Measurements from ENCODE around the gene NFE2L3.

Gene NFE2L3

DNA sequence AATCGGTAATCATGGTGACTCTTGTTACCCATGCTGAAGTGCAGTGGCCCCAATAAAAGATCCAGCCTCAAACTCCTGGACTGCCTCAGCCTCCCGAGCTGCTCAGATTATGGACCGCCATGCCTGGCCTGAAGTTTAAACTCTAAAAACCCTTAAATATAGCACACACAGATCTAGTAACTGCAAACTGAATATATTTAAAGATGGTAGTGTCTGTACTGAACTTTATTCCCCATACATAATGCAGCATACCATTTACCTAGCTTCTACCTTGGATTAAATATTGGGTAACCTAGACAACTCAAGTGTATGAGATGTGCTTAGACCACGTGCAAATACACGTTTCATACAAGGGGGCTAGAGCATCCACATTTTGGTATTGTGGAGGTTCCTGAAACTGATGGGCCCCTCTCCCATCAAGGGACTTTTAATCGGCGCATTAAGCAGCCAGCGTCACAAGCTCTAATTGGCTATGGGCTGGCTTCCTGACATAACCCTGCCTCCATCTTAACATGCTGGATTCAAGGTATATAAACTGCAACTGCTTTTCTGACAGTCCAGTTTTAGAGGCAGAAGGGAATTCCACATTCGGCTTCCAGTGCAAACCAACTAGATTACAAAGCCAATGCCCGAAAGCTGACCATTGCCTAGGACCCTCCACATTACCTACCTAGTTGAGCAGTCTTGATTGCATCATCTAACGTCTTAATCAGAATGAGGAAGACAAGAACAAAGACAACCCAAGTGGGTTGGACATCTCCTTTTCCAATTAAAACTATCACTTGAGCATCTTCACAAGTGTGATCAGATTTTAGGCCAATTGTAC, 35.6 kb downstream of the NFE2L3 start:
- peak in 1 of 2 donors; percentile 58 for DNase-seq

GRCh38 chr7:26188206-26188956, 36.4 kb downstream of the NFE2L3 start:
- DNase-seq: peak in 1 of 2 donors; percentile 48

- DNase-seq: peak in 1 of 2 donors; percentile 36
Measured at GRCh38 chr7:26188957-26189541, 37.1 kb downstream of the NFE2L3 start.

DNA sequence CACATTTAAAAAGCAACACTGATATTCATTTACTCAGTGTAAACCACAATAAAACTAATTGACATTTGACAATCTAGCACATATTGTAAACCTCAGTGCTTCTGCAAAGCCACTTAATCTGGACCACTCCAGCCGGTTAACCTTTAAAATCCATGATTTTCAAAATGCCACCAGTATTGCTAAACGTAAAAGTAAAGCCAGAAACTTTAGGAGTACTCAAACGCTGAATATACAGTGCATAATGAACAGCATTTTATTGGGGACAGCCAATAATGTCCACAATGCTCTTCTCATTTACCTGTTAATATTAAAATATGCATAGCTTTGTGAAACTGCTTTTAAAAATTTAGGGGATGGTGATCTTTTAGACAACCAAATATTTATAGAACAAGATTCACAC, 37.7 kb downstream of the NFE2L3 start:
- DNase-seq: peak in 1 of 2 donors; percentile 19

DNA sequence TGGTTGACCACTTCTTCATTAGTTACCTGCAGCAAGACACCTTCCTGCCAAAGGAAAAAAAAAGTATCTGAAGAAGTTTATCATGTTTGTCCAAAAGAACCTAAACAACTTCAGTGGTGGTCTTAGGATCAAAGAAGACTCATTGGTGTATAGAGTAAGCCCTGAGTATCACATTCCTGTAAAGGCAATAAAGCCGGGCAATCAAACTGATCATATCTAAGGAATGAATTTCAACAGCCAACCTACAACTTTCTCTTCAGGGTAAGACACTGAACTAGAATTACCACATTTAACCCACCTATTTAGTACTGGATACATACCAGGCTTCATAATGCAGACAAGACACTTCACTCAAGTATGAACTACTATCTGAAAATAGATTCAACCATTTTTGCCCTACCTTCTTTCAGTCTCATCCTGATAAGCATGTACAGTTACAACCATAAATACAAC, 38.4 kb downstream of the NFE2L3 start:
- peak in 1 of 2 donors; percentile 26 for DNase-seq

DNA sequence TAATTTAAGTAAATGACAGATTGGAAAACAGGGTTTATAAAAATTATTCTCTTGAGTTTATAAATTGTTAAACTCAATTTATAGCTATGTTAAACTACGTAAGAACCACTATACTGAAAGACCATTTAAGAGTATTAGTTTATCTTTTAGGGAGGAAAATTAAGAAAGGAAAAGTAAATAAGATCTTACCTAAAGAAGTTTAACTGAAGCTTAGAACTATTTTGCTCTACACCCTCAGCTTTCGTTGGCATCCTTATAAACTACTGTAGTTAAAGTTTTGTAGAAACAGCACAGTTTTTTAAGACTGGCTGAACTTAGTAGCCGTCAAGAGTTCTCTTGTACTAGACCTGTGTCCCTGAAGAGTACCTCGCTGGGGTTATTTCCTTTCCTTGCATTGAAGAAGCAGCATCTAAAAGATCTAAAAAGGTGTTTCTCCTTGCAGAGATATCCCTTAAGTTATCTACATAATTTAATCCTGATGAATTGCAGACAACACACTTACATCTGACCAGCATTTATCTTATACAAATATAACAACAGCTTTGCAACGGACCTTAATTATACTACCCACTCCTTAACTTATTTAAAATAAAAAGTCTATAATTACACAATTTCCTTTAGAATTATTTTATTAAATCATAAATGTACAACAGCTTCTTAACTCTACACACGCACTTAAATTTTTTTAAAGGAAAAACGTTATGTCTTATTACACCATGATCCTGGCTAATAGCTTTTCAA, 39.4 kb downstream of the NFE2L3 start:
- DNase-seq: no peak

- no peak for DNase-seq
Measured at GRCh38 chr7:26191974-26192479, 40.0 kb downstream of the NFE2L3 start.

DNA sequence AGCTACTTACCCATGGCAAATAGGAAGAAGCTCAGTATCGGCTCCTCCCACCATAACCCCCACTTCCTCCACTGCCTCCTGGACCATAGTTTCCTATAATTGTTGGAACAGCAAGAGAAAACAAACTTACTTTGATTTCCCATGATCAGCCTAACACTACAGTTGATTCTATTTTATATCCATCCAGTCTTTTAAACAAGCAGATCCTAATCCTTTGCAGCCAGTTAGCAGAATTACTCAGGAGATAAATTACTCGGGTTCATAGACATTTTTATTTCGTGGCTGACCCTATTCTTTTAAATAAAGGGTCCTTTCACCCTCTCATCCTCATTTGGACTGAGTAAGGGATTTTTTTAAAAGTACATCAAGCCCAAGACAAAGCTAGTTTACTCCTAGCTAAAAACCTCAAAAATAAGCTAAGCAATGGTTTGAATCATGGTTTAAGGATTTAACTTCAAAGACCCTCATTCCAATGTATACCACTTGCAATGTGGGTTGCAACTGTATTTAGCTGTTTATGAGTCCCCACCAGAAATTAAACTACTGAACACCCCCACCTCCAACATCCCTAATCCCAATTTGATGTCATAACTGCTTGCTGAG, 40.6 kb downstream of the NFE2L3 start:
- DNase-seq: peak in 1 of 2 donors; percentile 22

DNA sequence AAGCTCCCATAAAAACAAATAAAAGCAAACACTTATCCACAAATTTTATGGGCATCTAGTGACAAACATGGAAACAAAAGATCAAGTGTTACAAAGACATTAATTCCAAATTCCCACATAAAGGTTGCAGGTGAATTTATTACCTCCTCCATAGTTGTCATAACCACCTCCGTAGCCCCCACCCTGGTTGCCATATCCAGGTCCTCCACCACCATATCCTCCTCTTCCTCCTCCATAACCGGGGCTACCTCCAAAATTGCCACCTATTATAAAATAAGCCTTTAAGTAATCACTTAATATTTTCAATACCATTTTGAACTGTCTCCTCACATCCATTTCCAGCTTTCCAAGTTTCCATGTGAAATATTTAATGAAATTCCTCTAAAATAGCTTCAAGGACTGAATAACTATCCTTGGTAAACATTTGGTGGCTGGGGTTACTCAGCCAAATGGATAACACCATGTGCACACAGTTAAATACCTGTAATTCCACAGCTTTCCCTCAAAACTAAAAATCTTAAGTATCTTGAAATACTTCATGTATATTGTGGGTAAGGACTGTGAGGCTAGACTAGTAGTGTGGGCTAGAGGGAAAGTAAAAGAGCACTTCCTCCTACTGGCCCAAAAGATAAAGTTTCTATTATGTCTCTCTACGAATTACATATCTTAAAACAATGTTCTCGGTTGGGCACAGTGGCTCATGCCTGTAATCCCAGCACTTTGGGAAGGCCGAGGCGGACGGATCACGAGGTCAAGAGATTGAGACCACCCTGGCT, 41.6 kb downstream of the NFE2L3 start:
- no peak for DNase-seq

DNA sequence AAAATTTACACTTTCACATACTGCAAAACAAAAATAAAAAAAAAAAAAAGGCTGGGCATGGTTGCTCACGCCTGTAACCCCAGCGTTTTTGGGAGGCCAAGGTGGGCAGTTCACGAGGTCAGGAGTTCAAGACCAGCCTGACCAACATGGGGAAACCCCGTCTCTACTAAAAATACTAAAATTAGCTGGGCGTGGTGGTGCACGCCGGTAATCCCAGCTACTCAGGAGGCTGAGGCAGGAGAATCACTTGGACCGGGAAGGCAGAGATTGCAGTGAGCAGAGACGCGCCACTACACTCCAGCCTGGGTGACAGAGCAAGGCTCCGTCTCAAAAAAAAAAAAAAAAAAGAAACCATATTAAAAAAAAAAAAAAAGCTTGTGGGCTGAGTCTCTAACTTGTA, 42.8 kb downstream of the NFE2L3 start:
- peak in 1 of 2 donors; percentile 34 for DNase-seq

GRCh38 chr7:26195182-26195581, 43.2 kb downstream of the NFE2L3 start:
- no peak for DNase-seq

DNA sequence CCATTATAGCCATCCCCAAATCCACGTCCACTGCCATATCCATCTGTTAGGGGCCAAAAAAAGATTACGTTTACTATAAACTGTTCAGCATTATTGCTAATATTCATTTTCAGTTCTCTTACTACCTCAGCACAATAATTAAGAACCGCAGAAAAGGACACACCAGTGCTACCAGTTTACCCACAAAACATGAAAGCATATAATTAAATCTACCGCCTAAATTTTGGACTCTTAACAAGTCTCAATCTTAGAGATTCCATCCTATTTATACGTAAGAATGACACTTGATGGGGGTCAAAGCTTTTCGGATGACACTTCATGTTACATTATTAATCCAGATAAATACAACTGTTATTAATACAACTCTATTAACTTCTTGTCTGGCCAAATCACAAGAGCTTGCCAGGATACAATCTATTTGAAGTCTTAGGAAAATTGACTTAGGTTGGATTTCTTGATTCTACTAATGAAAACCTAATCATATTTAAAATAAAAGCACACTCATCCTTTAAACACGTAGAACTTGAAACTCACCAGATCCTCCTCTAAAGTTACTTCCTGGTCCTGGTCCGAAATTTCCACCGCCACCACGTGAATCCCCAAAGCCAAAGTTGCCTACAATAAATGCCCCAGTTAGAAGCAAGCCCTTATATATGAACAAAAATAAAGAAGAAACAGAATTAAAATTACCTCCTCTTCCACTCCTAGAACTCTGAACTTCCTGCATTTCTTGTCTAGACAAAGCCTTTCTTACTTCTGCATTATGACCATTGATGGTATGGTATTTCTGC, 44.1 kb downstream of the NFE2L3 start:
- peak in 1 of 2 donors; percentile 28 for DNase-seq

- DNase-seq: peak in 1 of 2 donors; percentile 22
Measured at GRCh38 chr7:26197153-26198115, 45.4 kb downstream of the NFE2L3 start.

- peak in 1 of 2 donors; percentile 69 for DNase-seq
Measured at GRCh38 chr7:26198133-26198780, 46.3 kb downstream of the NFE2L3 start.

DNA sequence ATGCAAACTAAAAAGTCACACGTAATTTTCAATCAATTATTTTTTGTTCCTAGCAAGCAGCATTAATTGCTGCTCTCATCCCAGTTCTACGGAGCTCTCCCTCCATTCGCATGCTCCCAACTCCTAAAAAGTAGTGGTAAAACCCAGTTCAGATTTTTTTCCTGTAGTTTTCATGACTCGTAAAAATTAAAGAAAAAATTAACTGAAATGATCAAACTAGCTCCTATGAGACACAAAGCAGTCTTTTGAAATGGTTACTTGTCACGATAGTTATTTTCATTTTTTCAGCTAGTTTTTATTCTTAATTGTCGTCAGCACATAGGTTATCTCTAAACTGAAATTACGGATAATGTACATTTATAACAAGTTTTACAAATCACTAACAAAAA, 46.8 kb downstream of the NFE2L3 start:
- no peak for DNase-seq

DNA sequence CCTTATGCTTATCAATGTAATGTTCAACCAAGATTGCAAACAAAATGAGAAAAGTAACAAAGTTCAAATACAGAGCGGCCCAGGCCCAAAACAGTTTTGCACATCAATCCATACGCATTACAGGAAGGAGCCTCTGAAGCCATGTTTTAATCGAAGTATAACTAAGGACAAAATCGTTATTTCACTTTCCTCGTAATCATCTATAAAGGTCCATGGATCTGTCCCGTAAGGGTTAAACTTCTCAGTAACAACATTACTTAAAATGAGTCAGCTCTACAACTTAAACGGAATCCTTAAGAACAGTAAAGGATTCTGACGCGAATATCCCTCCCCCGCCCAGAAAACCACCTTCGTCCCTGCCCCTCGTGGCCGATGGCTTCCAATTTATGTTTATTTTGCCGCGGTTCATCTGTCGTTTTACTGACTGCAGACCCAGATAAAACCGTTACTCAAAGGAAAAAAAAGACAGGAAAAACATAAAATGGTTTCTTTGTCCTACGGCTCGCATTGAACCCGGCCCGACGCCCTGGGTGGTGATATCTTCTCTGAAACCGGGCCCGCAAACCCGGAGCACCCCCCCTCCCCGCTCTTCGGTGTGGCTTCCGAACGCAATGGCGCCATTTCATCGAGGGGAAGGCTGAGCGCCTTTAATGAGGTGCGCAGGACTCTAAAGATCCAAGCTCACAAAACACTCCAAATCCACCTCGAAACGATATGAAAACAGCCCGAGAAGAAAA, 47.5 kb downstream of the NFE2L3 start:
- DNase-seq: peak; percentile 72 to 76

GRCh38 chr7:26200038-26200443, 48.0 kb downstream of the NFE2L3 start:
- peak; percentile 70 to 73 for DNase-seq
